ENCODE measurements around the gene ASXL1.

The ASXL1 gene

DNA sequence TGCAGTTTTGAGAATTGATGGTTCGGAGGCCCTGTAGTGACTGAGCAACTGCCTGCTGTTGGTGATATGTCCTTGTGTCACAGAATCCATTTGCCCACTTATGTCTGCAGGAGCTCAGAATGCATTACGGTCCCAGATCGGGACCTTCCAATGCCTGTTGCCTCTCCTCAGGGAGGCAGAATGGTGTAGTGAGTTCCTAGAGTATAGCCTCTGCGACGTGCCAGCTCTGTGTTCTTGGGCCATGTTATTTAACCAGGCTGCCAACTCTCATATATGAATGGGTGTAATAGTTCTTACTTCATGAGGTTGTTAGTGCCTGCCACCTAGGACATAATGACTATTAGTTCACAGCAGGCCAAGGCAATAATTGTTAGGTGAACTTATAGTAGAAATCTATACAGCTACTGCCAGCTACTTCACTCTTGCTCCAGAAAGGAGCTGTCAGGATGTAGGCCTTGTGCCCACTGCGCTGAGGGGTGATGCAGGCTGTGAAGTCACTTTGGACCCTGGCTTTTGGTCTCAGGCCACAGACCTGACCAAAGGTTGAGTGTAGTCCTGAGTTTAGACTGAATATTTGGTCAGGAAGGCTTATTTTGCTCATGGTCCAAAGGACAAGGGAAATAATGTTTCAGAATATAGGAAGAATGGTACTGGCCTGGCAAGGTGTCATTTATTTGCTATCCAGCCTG, 82.1 kb downstream of the ASXL1 start:
- no peak overlapping the region for H3K27ac ChIP-seq
- H3K4me3 ChIP-seq = no peak overlapping the region
- H3K9ac ChIP-seq (ENCODE audit: insufficient read length) = no peak overlapping the region
- no peaks in the 10 kb centered on the region for H3K9me3 ChIP-seq (ENCODE audit: low read depth, low read length)
- TF ChIP-seq EZH2 (IDR thresholded peaks at IDR 0.05) = no peak
- TF ChIP-seq POLR2AphosphoS5 (IDR thresholded peaks at IDR 0.05; ENCODE audit: borderline replicate concordance, low read depth, low read length) = no peak
- TF ChIP-seq FOXP2 (optimal IDR thresholded peaks at IDR 0.05; ENCODE audit: control extremely low read depth, extremely low read length, insufficient read depth) = no peak
- H3K36me3 ChIP-seq (ENCODE audit: insufficient read depth, low read length) = peaks cover 53% of the 10 kb centered on the region
- no peak for DNase-seq (ENCODE audit: low read depth, low spot score)

DNA sequence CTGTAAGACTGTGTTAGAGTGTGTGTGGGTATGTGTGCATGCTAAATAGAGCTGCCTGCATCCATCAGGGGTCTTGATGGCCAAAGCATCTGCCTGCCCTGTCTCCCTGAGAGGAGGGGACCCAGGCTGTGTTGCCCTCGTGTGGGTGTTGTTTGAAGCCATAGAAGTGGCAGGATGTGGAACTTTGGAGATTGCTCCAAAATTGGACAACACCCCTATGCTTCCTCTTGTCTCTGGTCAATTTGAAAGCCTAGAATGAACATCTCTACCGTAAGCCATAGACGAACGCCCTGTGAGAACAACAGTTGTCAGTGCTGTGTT, 82.6 kb downstream of the ASXL1 start:
- Histone ChIP-seq H3K36me3 (ENCODE audit: insufficient read depth, low read length) (peaks cover 48% of the 10 kb centered on the region), H3K9ac (ENCODE audit: insufficient read length) (no peak overlapping the region), H3K27ac (no peak overlapping the region), H3K9me3 (ENCODE audit: low read depth, low read length) (no peaks in the 10 kb centered on the region), H3K4me3 (no peak overlapping the region)
- DNase-seq (ENCODE audit: low read depth, low spot score) = no peak
- TF ChIP-seq EZH2 (IDR thresholded peaks at IDR 0.05) = no peak
- TF ChIP-seq FOXP2 (optimal IDR thresholded peaks at IDR 0.05; ENCODE audit: control extremely low read depth, extremely low read length, insufficient read depth) = no peak
- no peak for TF ChIP-seq POLR2AphosphoS5 (IDR thresholded peaks at IDR 0.05; ENCODE audit: borderline replicate concordance, low read depth, low read length)

DNA sequence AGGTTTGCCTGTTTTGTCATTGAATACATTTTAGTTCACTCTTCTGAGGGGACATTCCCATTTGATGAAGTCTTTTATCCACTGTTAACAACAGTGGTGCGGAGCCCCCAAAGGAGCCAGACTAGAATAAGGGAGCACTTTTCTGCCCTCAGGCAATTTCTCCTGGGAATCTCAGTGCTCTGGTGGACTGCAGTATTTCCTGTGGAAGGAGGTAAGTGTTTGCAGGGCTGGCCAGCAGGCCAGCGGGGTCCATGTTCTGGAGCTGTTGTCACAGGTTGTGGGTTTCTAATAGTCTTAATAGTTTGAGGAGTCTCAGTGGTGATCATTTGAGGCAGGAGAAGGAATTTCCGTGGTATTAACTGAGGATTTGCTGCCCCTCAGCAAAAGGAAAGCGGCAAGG, 83.5 kb downstream of the ASXL1 start:
- Histone ChIP-seq H3K9me3 (ENCODE audit: low read depth, low read length) (no peaks in the 10 kb centered on the region), H3K4me3 (no peak overlapping the region), H3K36me3 (ENCODE audit: insufficient read depth, low read length) (peaks cover 39% of the 10 kb centered on the region), H3K9ac (ENCODE audit: insufficient read length) (no peak overlapping the region), H3K27ac (no peak overlapping the region)
- TF ChIP-seq POLR2AphosphoS5 (IDR thresholded peaks at IDR 0.05; ENCODE audit: borderline replicate concordance, low read depth, low read length) (no peak), FOXP2 (optimal IDR thresholded peaks at IDR 0.05; ENCODE audit: control extremely low read depth, extremely low read length, insufficient read depth) (no peak), EZH2 (IDR thresholded peaks at IDR 0.05) (no peak)
- no peak for DNase-seq (ENCODE audit: low read depth, low spot score)

DNA sequence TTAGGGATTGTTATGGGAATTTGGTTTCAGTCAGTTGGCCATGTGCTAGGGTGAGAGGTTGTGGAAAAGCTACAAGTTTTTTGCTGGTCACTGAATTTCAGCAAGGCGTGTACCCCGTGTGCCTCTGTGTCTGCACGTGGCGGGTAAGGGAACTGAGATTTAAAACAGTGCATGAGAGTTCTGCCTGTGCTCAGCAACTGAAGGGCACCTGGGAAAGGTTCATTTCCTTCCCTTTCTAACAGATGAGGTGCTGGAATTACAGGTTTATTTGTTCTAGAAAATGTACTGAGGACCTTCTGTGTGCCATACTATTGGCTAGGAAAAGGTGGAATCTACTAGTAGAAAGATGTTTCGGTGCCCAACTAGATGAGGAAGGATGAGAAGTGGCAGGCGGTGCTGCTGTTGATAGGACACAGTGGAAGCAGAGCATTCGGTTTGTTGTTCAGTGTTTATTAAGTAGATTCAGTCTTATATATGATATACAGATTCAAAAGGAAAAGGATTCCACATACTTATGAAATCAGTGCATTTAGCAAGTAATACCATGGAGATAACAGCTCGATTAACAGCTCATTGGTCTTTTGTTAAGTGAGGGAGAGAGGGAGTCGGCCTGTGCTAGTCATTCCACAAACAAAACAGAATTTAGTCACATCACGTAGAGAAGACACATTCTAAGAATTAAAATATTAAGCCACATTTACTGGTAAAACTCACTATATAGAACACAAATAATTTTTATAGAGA, 84.7 kb downstream of the ASXL1 start:
- no peak for DNase-seq (ENCODE audit: low read depth, low spot score)
- H3K27ac ChIP-seq = no peak overlapping the region
- H3K9ac ChIP-seq (ENCODE audit: insufficient read length) = no peak overlapping the region
- no peak overlapping the region for H3K4me3 ChIP-seq
- no peak for TF ChIP-seq EZH2 (IDR thresholded peaks at IDR 0.05)
- TF ChIP-seq FOXP2 (optimal IDR thresholded peaks at IDR 0.05; ENCODE audit: control extremely low read depth, extremely low read length, insufficient read depth) = no peak
- no peak; the same call in 1 of the 2 replicates for TF ChIP-seq POLR2AphosphoS5 (IDR thresholded peaks at IDR 0.05; ENCODE audit: borderline replicate concordance, low read depth, low read length)
- H3K9me3 ChIP-seq (ENCODE audit: low read depth, low read length) = no peaks in the 10 kb centered on the region
- peaks cover 27% of the 10 kb centered on the region for H3K36me3 ChIP-seq (ENCODE audit: insufficient read depth, low read length)

- Histone ChIP-seq H3K27ac (no peak overlapping the region), H3K9me3 (ENCODE audit: low read depth, low read length) (no peaks in the 10 kb centered on the region), H3K36me3 (ENCODE audit: insufficient read depth, low read length) (peaks cover 20% of the 10 kb centered on the region), H3K9ac (ENCODE audit: insufficient read length) (no peak overlapping the region), H3K4me3 (no peak overlapping the region)
- TF ChIP-seq FOXP2 (optimal IDR thresholded peaks at IDR 0.05; ENCODE audit: control extremely low read depth, extremely low read length, insufficient read depth) (no peak), EZH2 (IDR thresholded peaks at IDR 0.05) (no peak), POLR2AphosphoS5 (IDR thresholded peaks at IDR 0.05; ENCODE audit: borderline replicate concordance, low read depth, low read length) (no peak)
- DNase-seq (ENCODE audit: low read depth, low spot score) = no peak
Measured at GRCh38 chr20:32443386-32443974, 85.3 kb downstream of the ASXL1 start.

DNA sequence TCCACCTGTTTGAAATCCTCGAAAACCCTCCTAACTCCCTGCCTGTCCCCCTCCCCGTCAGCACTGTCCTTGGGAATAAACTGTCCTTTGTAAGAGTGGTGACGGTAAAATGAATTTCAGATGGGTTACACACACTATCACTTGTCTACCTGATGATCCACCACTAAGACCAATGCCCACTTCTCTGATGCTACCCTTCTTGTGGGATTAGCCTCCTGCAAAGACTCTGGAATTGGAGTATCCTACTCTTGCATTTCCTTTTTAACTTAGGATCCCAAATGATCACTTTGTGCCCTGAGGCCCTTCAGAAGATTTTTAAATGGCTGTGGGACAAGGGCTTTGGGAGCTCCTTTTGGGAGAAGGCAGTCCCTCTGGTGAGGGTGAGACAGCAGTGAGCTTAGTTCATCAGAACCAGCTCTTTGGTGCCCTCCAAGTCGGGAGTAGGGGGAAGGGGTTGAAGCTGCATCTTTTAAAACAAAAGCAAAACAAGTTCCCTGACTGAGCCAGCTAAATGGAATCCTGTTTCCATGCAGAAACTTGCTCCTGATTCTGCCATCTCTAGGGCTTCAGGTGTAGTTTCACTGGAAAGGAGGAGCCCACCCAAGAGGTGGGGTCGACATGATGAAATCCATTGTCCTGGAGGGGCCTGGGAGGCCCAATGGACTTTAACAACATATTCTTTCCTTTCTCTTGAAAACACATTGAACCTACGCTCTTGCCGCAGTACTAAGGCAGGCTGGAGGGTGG, 86.5 kb downstream of the ASXL1 start:
- Histone ChIP-seq H3K4me3 (no peak overlapping the region), H3K27ac (no peak overlapping the region), H3K9ac (ENCODE audit: insufficient read length) (no peak overlapping the region), H3K9me3 (ENCODE audit: low read depth, low read length) (no peaks in the 10 kb centered on the region), H3K36me3 (ENCODE audit: insufficient read depth, low read length) (peaks cover 10% of the 10 kb centered on the region)
- DNase-seq (ENCODE audit: low read depth, low spot score) = no peak
- TF ChIP-seq FOXP2 (optimal IDR thresholded peaks at IDR 0.05; ENCODE audit: control extremely low read depth, extremely low read length, insufficient read depth) = no peak
- TF ChIP-seq EZH2 (IDR thresholded peaks at IDR 0.05) = no peak
- no peak for TF ChIP-seq POLR2AphosphoS5 (IDR thresholded peaks at IDR 0.05; ENCODE audit: borderline replicate concordance, low read depth, low read length)

- TF ChIP-seq EZH2 (IDR thresholded peaks at IDR 0.05) (no peak), POLR2AphosphoS5 (IDR thresholded peaks at IDR 0.05; ENCODE audit: borderline replicate concordance, low read depth, low read length) (no peak; the same call in 1 of the 2 replicates), FOXP2 (optimal IDR thresholded peaks at IDR 0.05; ENCODE audit: control extremely low read depth, extremely low read length, insufficient read depth) (no peak)
- Histone ChIP-seq H3K9ac (ENCODE audit: insufficient read length) (no peak overlapping the region), H3K27ac (no peak overlapping the region), H3K36me3 (ENCODE audit: insufficient read depth, low read length) (peaks cover 5% of the 10 kb centered on the region), H3K9me3 (ENCODE audit: low read depth, low read length) (no peaks in the 10 kb centered on the region), H3K4me3 (no peak overlapping the region)
- no peak for DNase-seq (ENCODE audit: low read depth, low spot score)
Measured at GRCh38 chr20:32445539-32446273, 87.6 kb downstream of the ASXL1 start.
